Measurements from ENCODE around the gene POTEG. TPM values are rescaled to one million over a fixed set of nuclear protein-coding genes. Genes with fewer than 3 reads are reported as not detected.
"Not testable (repeated sequence)": the region's sequence is repeated elsewhere in the genome, so short reads cannot be mapped to it uniquely, and the experiment has no call there.

POTEG gene
- total and polyA plus RNA-seq, 7 donors = 0.04 TPM; not detected in 6

GRCh38 chr14:19402097-19402496 is 32.0 kb downstream of the POTEG start:
- intact Hi-C loops (cut with DNase I); H3K36me3 ChIP-seq; DNase-seq; H3K9me3 ChIP-seq; H3K4me3 ChIP-seq; H3K27me3 ChIP-seq; H3K27ac ChIP-seq; H3K4me1 ChIP-seq: not testable (repeated sequence)
- WGBS, 2 donors = 84% methylated on average over 10 of the region's 18 CpGs

DNA sequence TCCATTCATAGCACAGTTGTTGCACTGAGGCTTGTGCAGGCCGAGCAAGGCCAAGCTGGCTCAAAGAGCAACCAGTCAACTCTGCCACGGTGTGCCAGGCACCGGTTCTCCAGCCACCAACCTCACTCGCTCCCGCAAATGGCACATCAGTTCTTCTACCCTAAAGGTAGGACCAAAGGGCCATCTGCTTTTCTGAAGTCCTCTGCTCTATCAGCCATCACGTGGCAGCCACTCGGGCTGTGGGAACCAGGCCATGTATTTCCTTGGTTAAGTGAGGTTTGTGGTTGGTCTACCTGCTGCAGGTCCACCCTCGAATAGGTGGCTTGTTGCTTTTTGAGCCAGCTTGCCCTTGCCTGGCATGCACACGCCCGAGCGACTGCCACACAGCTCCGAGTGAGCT is 39.4 kb downstream of the POTEG start:
- H3K9me3 ChIP-seq; H3K4me3 ChIP-seq; H3K27me3 ChIP-seq; H3K27ac ChIP-seq; H3K4me1 ChIP-seq; H3K36me3 ChIP-seq; intact Hi-C loops (cut with DNase I): not testable (repeated sequence)
- 84 to 88% methylated on average over 4 to 5 of the region's 12 CpGs for WGBS, 2 donors
- peak; percentile 47 for DNase-seq

DNA sequence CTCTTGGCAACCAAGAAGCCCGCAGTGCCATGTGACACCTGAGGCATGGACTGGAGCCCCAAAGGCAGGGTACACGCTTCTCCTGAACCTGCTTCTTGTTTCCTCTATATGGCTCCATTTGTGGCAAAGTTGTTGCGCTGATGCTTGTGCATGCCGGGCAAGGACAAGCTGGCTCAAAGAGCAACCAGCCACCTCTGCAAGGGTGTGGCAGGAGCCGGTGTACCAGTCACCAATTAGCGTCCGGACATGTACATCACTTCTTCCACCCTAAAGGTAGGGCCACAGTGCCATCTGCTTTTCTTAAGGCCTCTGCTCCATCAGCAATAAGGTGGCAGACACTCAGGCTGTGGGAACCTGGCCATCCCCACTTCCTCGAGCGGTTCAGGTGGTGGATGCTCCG is 43.9 kb downstream of the POTEG start:
- H3K36me3 ChIP-seq; H3K27ac ChIP-seq; DNase-seq; H3K9me3 ChIP-seq; intact Hi-C loops (cut with DNase I); H3K4me3 ChIP-seq; H3K4me1 ChIP-seq; H3K27me3 ChIP-seq: not testable (repeated sequence)
- 90 to 91% methylated on average over 10 of the region's 10 CpGs for WGBS, 2 donors

GRCh38 chr14:19388741-19389140 is 45.4 kb downstream of the POTEG start:
- intact Hi-C loops (cut with DNase I); H3K27me3 ChIP-seq; H3K9me3 ChIP-seq; H3K4me1 ChIP-seq; H3K4me3 ChIP-seq; H3K27ac ChIP-seq; H3K36me3 ChIP-seq; DNase-seq: not testable (repeated sequence)
- 69 to 76% methylated on average over 3 to 4 of the region's 4 CpGs for WGBS, 2 donors

DNA sequence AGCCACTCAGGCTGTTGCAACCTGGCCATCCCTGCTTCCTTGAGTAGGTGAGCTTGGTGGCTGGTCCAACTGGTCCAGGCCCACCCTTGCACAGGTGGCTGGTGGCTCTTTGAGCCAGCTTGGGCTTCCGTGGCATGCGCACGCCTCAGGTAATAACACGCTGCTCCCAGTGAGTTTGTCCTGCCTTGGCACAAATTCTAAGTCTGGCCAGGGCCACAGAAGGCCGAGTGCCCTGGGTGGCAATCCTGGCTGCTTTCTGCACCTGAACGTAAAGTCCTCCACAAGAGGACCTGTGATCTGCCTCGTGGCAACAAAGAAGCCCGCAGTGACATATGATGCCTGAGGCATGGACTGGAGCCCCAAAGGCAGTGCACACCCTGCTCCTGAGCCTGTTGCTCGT is 47.1 kb downstream of the POTEG start:
- DNase-seq; intact Hi-C loops (cut with DNase I); H3K36me3 ChIP-seq; H3K4me3 ChIP-seq; H3K27me3 ChIP-seq; H3K27ac ChIP-seq; H3K4me1 ChIP-seq; H3K9me3 ChIP-seq: not testable (repeated sequence)
- 78 to 79% methylated on average over 9 of the region's 9 CpGs for WGBS, 2 donors

- H3K27me3 ChIP-seq; intact Hi-C loops (cut with DNase I); H3K36me3 ChIP-seq; H3K9me3 ChIP-seq; DNase-seq; H3K27ac ChIP-seq; H3K4me1 ChIP-seq; H3K4me3 ChIP-seq: not testable (repeated sequence)
- 52 to 65% methylated on average over 3 to 4 of the region's 7 CpGs for WGBS, 2 donors
Observed at GRCh38 chr14:19386309-19386708, 47.8 kb downstream of the POTEG start.

DNA sequence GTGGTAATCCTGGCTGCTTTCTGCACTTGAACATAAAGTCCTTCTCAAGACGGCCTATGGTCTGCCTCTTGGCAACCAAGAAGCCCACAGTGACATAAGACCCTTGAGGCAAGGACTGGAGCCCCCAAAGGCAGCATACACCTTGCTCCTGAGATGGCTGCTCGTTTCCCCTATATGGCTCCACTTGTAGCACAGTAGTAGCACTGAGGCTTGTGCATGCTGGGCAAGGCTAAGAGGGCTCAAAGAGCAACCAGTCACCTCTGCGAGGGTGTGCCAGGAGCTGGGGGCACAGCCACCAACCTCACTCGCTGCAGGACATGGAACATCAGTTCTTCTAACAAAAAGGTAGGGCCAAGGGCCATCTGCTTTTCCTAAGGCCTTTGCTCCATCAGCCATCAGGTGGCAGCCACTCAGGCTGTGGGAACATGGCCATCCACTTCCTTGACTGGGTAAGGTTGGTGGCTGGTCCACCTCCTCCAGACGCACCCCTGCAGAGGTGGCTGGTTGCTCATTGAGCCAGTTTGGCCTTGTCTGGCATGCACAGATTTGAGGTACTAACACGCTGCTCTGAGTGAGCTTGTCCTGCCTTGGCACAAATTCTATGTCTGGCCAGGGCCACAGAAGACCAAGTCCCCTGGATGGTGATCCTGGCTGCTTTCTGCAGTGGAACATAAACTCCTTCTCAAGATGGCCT is 49.9 kb downstream of the POTEG start:
- H3K4me3 ChIP-seq; H3K4me1 ChIP-seq; H3K36me3 ChIP-seq; H3K27ac ChIP-seq; DNase-seq; H3K9me3 ChIP-seq; intact Hi-C loops (cut with DNase I); H3K27me3 ChIP-seq: not testable (repeated sequence)
- WGBS, 2 donors = 43 to 58% methylated on average over 3 of the region's 6 CpGs

DNA sequence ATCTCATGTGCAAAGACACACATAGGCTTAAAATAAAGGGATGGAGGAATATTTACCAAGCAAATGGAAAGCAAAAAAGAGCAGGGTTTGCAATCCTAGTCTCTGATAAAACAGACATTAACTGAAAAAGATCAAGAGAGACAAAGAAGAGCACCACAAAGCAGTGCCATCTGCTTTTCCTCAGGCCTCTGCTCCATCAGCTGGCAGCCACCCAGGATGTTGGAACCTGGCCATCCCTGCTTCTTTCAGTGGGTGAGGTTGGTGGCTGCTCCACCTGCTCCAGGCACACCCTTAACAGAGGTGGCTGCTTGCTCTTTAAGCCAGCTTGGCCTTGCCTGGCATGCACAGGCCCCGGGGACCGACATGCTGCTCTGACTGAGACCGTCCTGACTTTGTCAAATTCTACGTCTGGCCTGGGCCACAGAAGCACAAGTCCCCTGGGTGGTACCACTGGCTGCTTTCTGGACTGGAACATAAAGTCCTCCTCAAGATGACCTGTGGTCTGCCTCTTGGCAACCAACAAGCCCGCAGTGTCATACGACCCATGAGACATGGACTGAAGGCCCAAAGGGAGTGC is 51.0 kb downstream of the POTEG start:
- H3K4me3 ChIP-seq; H3K9me3 ChIP-seq; H3K36me3 ChIP-seq; H3K4me1 ChIP-seq; H3K27me3 ChIP-seq; H3K27ac ChIP-seq; intact Hi-C loops (cut with DNase I); DNase-seq: not testable (repeated sequence)
- WGBS, 2 donors = no CpG with 5 or more reads among the region's 6 CpGs

GRCh38 chr14:19380137-19380536 is 54.0 kb downstream of the POTEG start:
- DNase-seq; H3K4me1 ChIP-seq; H3K27ac ChIP-seq; H3K9me3 ChIP-seq; H3K4me3 ChIP-seq; H3K27me3 ChIP-seq; intact Hi-C loops (cut with DNase I); H3K36me3 ChIP-seq: not testable (repeated sequence)
- 43 to 48% methylated on average over 1 of the region's 1 CpG for WGBS, 2 donors

GRCh38 chr14:19374451-19374903 is 59.7 kb downstream of the POTEG start:
- H3K4me3 ChIP-seq; intact Hi-C loops (cut with DNase I); H3K27ac ChIP-seq; H3K36me3 ChIP-seq; DNase-seq; H3K27me3 ChIP-seq; H3K9me3 ChIP-seq; H3K4me1 ChIP-seq: not testable (repeated sequence)
- 88 to 89% methylated on average over 13 of the region's 13 CpGs for WGBS, 2 donors

GRCh38 chr14:19372813-19373500 is 61.2 kb downstream of the POTEG start:
- WGBS, 2 donors = 72 to 83% methylated on average over 49 of the region's 49 CpGs
- H3K9me3 ChIP-seq; H3K4me1 ChIP-seq; H3K27ac ChIP-seq; intact Hi-C loops (cut with DNase I); H3K36me3 ChIP-seq; H3K4me3 ChIP-seq; H3K27me3 ChIP-seq: not testable (repeated sequence)
- peak; percentile 42 for DNase-seq

DNA sequence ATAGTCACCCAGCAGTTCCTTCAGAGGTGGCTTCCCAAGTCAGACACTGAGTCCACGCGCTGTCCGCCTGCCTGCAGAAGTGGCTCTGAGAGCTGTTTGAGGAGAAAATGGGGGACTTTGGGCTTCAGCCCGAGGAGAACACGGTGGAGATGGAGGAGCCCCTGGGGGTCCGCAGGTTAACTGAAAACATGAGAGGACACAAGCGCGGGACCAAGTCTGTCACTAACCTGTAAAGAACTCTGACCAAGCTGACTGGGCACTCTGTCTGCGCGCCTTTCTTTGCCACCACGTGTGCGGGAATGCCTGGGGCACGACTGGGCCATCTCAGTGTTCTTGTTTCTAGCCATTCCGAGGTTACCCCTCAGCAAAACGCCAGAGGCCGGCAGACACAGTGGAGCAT is 62.4 kb downstream of the POTEG start:
- DNase-seq; H3K36me3 ChIP-seq; H3K27ac ChIP-seq; H3K4me1 ChIP-seq; H3K4me3 ChIP-seq; intact Hi-C loops (cut with DNase I); H3K27me3 ChIP-seq; H3K9me3 ChIP-seq: not testable (repeated sequence)
- 86 to 88% methylated on average over 10 of the region's 16 CpGs for WGBS, 2 donors

DNA sequence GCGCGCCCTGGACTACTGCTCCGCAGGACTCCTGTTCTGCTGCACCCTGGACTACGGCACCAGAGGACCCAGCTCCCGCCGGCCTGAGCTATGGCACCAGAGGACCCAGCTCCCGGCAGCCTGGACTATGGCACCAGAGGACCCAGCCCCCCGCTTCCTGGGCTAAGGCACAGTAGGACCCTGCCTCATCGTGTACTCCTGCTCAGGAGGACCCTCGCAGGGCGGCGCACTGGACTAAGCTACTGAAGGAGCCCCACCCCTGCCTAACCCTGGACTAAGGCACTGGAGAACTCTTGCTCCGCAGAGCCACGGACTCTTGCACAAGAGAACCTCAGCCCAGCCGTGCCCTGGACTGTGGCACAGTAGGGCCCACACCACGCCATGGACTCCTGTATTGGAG is 71.3 kb downstream of the POTEG start:
- H3K27me3 ChIP-seq; H3K4me1 ChIP-seq; H3K27ac ChIP-seq; H3K36me3 ChIP-seq; H3K9me3 ChIP-seq; H3K4me3 ChIP-seq; intact Hi-C loops (cut with DNase I); DNase-seq: not testable (repeated sequence)
- 94 to 95% methylated on average over 6 of the region's 16 CpGs for WGBS, 2 donors

Measured in sigmoid colon (tissue), 7 donors.